C4-2B (cell line): ENCODE measurements around the gene BMX.

ENCODE experiments used
- H3K27ac ChIP-seq: fragments of 450-650 bp; 2 replicates; pipeline ENCODE4 v1.5.1; 2017
- ZFX ChIP-seq: fragments of 450-650 bp; IDR thresholded peaks from 2 replicates; pipeline ENCODE4 v1.6.1; 2017
- TF ChIP-seq, protein P1 (sequence below): fragments of 450-650 bp; conservative IDR thresholded peaks from 2 replicates; pipeline ENCODE4 v1.5.1; 2017; ENCODE audit warnings: mild to moderate bottlenecking

The BMX gene

GRCh38 chrX:15546745-15547144, 46.1 kb downstream of the BMX start:
- H3K27ac ChIP-seq, result no peak overlapping the region
- TF ChIP-seq, protein P1, sequence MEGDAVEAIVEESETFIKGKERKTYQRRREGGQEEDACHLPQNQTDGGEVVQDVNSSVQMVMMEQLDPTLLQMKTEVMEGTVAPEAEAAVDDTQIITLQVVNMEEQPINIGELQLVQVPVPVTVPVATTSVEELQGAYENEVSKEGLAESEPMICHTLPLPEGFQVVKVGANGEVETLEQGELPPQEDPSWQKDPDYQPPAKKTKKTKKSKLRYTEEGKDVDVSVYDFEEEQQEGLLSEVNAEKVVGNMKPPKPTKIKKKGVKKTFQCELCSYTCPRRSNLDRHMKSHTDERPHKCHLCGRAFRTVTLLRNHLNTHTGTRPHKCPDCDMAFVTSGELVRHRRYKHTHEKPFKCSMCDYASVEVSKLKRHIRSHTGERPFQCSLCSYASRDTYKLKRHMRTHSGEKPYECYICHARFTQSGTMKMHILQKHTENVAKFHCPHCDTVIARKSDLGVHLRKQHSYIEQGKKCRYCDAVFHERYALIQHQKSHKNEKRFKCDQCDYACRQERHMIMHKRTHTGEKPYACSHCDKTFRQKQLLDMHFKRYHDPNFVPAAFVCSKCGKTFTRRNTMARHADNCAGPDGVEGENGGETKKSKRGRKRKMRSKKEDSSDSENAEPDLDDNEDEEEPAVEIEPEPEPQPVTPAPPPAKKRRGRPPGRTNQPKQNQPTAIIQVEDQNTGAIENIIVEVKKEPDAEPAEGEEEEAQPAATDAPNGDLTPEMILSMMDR, result no peak
- TF ChIP-seq ZFX, result no peak

DNA sequence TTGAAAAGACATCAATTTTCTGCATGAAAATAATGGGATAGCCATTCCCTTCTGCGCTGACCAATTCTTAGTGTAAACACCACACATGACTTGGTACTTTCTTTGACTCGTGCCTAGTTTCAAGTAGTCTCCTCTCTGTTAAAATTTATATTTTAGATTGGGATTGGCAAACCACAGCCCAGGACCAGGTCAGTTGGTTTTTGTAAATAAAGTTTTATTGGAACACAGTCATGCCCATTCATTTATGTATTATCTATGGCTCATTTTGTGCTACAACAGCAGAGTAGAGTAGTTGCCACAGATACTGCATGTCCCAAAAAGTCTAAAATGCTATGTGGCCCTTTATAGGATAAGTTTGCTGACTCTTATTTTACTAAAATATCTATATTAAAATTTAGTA, 46.7 kb downstream of the BMX start:
- H3K27ac ChIP-seq, result no peak overlapping the region
- TF ChIP-seq ZFX, result no peak
- TF ChIP-seq, protein P1, result no peak

GRCh38 chrX:15549189-15550012, 48.8 kb downstream of the BMX start:
- H3K27ac ChIP-seq, result no peak overlapping the region

GRCh38 chrX:15559227-15559626, 58.6 kb downstream of the BMX start:
- no peak for TF ChIP-seq ZFX
- TF ChIP-seq, protein P1, result no peak
- H3K27ac ChIP-seq, result no peak overlapping the region

More at GRCh38 chrX:15549189-15550012, 48.8 kb downstream of the BMX start:
- TF ChIP-seq, protein P1, result no peak
- TF ChIP-seq ZFX, result no peak

GRCh38 chrX:15560924-15561323, 60.3 kb downstream of the BMX start:
- TF ChIP-seq, protein P1, result no peak
- no peak for TF ChIP-seq ZFX
- no peak overlapping the region for H3K27ac ChIP-seq

DNA sequence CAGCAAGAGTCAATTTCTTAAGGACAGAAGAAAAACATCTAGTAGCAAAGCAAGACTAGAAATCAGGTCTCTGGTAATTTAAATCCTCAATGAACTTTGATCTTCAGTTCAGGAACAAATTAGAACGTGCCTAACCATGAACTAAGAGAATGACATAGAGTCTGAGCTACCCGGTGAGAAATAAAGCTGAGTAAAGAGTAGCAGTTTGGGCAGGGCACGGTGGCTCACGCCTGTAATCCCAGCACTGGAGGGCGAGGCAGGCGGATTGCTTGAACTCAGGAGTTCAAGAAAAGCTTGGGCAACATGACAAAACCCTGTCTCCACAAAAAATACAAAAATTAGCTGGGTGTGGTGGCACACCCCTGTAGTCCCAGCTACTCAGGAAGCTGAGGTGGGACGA, 62.4 kb downstream of the BMX start:
- H3K27ac ChIP-seq, result no peak overlapping the region
- no peak for TF ChIP-seq ZFX
- TF ChIP-seq, protein P1, result no peak

GRCh38 chrX:15564981-15565579, 64.5 kb downstream of the BMX start:
- TF ChIP-seq, protein P1, result peak; percentile 77
- no peak for TF ChIP-seq ZFX
- no peak overlapping the region for H3K27ac ChIP-seq
